Iris pigment epithelial cell (primary cell): ENCODE results near the gene ITM2C.

ENCODE experiments used
- DNase-seq: peaks from one replicate; pipeline ENCODE4 v3.0.0-alpha.2; 2011; ENCODE audit warnings: low read depth

Gene ITM2C, protein sequence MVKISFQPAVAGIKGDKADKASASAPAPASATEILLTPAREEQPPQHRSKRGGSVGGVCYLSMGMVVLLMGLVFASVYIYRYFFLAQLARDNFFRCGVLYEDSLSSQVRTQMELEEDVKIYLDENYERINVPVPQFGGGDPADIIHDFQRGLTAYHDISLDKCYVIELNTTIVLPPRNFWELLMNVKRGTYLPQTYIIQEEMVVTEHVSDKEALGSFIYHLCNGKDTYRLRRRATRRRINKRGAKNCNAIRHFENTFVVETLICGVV

GRCh38 chr2:230864605-230865306 lies at the start of gene ITM2C:
TSS of gene ITM2C (plus strand) at chr2:230864942. CDS start at chr2:230865026, 84 bp downstream.
- DNase-seq = peak; percentile 55

DNA sequence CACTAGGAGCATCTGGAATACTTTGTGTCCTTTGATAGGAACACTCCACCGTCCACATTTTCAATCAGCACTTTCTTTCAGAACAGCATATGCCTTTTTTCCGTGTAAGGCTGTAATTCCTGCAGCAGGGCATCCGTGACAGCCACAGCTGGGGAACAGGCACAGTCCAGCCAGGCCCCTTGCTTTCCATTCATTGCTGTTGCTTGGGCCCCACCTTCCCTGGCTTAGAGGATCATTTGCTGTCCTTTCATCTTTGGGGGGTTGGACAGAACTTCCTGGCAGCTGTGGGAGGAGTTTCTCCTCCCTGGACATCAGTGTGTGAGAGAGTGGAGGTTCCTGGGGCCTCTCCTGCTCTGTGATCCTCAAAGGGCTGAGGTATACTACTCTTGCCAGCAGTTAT lies 49.7 kb upstream of the ITM2C start:
- no peak for DNase-seq

DNA sequence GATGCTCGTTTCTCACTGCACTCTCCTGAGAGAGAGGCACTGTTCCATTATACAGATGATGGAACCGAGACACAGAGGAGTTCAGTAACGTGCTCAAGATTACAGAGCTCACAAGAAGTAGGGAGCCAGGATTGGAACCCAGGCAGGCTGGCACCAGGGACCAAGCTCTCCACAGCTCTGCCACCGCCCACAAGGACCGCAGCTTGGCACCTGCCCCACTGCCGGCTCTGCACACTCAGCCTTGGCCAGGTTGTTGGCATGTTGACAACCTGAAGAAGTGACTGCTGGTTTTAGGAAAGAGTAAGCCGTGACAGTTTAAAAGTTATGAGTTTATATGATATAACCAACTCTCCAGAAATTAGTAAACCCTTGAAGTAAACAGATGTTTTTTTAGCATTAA lies 48.0 kb upstream of the ITM2C start:
- DNase-seq = no peak

GRCh38 chr2:230819433-230819832 lies 45.3 kb upstream of the ITM2C start:
- no peak for DNase-seq

DNA sequence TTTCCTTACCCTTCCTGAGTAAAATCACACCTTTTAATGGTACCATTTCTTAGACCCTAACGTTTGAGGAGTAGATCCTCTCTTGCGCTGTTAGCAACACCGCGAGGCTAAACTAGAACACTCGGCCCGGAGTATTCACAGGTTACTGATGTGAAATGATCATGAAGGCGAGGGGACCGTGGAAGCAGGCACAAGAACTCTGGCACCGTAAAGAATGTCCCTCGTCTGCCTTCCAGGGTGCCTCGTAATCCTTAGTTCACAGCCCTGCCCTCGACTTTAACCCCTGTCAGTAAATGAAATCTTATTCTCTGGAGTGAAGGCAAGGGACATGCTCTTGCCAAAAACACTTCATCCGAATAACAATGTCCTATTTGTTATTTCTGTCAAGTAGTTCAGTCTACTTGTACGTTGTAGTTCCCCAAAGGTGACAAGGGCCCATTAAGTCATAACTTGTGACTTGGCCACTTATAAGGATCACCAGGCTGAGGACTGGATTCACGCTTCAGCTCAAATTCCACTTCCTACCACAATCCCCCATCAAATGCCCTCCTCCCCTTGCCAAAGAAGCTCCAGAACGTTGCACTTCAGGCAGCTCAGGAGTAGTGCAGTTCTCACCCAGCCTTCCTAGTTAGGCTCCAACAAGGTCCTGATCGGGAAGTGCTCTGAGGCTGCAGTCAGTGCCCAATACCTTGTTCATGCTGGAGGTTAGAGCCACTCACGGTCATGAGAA lies 43.3 kb upstream of the ITM2C start:
- no peak for DNase-seq

DNA sequence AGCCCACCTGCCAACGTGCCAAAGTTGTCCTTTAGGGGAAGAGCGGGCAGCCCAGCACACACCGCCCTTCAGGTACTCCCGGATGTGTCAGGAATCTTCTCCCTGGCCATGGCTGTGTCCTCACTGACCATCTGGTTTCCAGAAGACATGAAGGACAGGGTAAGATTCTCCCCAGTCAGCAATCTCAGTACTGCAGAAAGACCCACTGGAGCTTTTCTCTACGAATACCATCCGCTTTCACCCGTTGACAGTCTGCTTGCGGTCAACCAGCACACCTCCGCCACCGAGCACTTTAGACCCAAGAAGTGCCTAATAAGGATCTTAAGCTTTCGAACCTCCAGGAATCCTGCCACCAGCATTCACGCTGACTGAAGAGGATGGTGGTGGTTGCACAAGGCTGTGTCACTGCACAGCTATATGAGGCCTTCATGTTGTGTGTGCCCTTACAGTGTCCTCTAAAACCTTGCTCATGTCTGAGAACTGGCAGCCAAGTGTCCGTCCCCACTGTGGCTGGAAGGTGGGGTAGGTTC lies 42.7 kb upstream of the ITM2C start:
- no peak for DNase-seq

GRCh38 chr2:230823264-230823964 lies 41.3 kb upstream of the ITM2C start:
- no peak for DNase-seq

DNA sequence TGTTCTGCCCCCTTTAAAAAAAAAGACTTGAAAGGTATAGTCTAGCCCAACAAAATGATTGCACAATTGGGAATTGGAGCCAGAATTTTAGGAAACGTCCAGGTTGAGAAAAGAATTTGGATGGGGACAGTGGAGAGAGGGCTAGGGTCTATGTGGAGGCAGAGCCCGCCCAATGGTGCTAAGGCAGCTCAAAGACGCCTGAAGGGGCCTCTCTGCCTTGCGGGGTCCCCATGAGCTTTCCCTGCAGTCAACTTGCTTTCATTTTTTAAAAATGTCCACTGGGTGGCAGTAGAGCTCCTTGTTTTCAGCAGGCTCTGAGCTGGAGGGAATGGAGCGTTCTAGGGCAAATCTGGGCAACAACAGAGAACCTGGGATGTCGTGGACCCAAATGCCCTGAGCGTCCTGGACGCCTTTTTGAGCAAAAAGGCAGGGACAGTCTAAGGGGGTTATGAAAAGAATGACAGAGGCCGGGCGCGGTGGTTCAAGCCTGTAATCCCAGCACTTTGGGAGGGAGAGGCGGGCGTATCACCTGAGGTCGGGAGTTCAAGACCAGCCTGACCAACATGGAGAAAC lies 40.2 kb upstream of the ITM2C start:
- DNase-seq = peak; percentile 76

DNA sequence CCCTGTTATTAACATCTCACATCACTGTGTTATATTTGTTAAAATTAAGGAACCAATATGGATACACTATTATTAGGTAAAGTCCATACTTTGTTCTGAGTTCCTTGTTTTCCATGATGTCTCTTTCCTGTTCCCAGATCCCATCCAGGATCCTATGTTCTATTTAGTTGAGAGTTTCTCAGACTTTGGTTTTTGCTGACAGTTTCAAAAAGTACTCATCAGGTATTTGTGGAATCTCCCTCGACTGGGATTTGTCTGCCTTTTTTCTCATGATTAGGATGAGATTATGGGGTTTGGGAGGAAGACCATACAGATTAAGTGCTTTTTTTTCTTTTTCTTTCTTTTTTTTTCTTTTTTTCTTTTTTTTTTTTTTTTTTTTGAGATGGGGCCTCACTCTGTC lies 39.4 kb upstream of the ITM2C start:
- no peak for DNase-seq

GRCh38 chr2:230827774-230828271 lies 36.9 kb upstream of the ITM2C start:
- no peak for DNase-seq

- DNase-seq = no peak
Measured at GRCh38 chr2:230828272-230828961, 36.3 kb upstream of the ITM2C start.

DNA sequence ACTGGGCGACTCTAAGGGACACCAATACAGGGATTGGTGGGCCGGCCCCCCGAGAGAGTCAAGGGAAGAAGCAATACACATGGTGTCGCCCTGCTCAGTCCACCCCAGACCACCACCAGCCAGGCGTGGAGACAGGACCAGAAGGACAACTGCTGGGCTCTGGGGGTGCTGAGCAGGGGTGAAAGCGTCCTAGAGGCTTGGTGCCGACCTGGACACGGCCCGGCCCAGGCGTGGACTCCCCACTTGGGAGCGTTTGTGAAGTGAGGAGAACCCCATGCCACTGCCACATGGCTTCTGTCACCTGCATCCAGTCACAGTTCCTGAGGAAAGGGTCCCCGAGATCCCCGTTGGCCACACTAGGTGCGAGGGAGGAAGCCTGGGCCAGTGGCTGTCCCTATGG lies 35.4 kb upstream of the ITM2C start:
- DNase-seq = no peak

GRCh38 chr2:230829959-230830358 lies 34.8 kb upstream of the ITM2C start:
- no peak for DNase-seq

DNA sequence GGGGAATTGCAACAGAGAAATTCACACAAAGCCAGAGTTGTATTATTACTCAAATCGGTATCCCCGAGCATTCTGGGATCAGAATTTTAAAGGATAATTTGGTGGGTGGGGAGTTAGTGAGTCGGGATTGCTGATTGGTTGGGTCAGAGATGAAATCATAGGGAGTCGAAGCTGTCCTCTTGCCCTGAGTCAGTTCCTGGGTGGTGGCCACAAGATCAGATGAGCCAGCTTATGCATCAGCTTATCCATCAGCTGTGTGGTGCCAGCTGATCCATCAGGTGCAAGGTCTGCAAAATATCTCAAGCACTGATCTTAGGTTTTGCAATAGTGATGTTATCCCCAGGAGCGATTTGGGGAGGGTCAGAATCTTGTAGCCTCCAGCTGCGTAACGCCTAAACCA lies 34.3 kb upstream of the ITM2C start:
- DNase-seq = no peak

DNA sequence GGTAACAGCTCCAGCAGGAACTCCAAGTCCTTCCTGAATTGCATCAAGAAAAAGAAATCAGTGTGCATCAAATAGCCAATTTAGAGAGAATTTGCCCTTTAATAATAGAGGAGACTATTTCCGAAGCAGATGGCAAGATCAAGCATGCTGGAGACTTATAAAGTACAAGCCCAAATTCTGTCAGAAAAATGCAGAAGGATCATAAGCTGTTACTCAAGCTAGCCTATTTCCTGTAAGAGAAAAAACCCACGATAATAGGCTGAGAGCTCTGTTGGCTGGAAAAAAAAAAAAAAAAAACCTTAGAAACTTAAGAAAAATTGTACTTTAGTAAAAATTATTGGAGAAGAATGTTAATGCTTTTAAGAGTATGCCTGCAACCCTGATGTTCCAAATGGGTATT lies 24.4 kb upstream of the ITM2C start:
- no peak for DNase-seq

DNA sequence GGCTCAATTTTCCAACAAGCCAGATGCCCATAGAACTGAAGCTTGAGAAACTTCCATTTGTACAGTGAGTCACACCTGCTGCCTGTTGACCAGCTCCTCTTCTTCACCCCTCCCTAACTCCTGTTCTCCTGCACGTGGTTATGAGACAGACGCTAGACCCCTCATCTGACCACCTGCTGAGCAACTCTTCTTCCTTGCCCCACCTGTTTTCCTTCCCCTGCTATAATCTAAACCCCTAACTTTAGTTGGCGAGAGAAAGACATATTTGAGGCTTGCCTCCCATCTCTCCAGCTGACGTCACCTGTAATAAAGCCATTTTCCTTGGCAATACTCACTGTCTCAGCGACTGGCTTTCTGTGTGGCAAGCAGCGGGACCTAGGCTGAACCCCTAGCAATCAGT lies 22.3 kb upstream of the ITM2C start:
- DNase-seq = no peak

DNA sequence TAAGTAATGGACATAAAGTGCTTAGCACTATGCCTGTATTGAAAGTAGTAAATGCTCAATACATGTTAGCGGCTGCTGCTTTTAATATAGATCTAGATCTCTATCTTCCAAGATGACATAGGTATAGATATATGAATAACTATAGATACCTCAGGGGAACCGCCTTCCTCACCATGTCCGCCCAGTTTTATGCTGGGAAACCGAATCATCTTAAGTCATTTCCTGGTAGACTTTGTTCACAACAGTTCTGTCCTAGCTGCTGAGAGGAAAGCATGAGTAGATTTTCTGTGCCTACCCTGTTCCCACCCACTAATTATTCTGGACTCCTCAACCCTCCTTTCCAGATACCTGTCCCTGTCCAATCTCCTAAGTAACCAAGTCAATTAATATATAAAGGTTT lies 21.6 kb upstream of the ITM2C start:
- DNase-seq = no peak

GRCh38 chr2:230846360-230846759 lies 18.4 kb upstream of the ITM2C start:
- DNase-seq = no peak

DNA sequence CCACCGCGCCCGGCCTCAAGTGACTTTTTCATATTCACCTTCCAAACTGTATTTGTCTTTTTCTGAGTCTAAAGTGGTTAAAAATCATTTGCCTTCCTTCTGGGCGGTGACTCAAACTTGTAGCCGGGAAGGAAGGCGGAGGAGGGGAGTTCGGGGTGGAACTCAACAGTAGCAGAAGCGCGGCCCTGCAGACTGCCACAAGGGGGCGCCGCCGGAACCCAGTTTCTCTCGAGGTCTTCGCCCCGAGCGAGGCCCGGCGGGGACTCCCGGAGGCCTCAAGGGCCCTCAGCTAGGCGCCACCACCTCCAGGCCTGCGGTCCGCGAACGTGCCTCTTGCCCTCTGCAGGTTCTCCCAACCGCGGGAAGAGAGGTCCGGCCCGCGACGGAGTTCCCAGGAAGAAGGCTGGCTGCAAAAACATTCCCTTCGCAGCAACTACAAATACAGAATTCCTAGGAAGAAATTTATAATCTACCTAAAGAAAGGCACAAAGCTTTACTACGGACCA lies 16.8 kb upstream of the ITM2C start:
- DNase-seq = peak; percentile 85

DNA sequence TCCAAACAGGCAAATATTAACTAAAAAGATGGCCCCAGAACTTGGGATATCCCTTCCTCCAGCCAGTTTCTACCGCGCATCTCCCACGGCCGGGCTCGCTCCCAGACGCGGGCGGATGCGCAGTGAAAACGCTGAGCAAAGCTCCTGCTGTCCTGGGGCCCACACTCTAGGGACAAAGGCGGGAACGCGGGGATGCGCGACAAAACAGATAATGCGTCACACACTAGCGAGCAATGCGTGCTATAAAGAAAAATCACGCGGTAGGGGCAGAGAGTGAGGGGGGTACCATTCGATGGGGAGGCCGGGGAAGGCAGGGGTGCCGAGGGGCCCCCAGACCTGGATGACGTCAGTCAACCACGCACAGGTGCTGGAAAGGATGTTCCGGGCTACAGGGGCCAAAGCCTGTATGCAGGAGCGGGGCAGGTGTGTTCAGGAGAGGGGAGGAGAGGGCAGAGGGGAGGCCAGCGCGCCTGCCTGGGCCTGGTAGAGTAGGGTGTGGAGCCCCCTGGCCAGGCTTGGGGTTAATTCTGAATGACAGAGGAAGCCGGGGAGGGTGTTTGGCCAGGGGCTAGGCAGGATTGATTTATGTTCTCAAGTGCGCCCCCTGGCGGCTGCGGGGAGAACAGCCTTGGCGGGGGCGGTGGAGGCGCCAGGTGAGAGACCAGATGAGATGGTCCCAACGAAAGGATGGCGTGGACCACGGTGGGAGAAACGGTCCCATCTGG lies 14.9 kb upstream of the ITM2C start:
- DNase-seq = no peak

GRCh38 chr2:230850358-230850658 lies 14.4 kb upstream of the ITM2C start:
- DNase-seq = no peak
